Fibroblast of peridontal ligament (primary cell): ENCODE data around the gene ARHGAP18.

Experiments
- DNase-seq: peaks from one replicate; pipeline ENCODE4 v3.0.0-alpha.2; 2010; ENCODE audit errors: extremely low read depth

The ARHGAP18 gene

DNA sequence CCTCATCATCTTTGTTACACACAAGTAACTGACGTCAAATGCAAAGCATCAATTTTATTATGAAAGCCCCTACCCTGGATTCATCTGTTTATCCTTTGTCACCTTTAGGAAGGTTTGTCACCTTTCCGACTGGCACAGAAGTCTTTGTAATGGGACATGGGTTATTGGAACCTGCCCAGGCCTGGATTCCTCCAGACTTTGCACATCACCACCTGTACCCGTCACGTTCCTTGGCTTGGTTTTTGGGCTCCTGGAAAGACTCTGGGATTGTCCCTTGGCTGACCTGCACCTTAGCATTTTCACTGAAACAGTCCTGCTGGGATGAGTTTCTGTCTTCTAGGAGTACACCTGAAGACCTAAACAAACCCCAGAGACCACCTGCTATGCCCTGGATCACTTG, 15.4 kb upstream of the ARHGAP18 start:
- no peak for DNase-seq

DNA sequence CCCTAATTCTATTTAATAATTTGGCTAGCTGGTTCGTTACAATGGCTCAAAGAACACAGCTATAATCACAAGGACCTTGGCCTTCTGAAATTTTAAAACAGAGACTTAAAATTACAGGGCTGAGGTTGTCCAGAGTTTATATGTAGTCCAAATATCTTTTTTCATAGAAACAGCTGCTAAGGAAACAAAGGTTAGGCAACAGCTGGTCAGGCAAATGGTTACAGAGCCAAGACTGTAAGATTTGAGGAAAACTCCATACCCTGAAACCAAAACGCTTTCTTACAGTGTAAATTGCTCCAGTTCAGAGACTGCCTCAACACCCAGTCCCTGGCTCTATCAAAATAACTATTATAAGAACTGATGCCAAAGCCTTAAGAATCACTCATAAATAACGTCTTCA, 9.7 kb upstream of the ARHGAP18 start:
- peak; percentile 87 for DNase-seq

DNA sequence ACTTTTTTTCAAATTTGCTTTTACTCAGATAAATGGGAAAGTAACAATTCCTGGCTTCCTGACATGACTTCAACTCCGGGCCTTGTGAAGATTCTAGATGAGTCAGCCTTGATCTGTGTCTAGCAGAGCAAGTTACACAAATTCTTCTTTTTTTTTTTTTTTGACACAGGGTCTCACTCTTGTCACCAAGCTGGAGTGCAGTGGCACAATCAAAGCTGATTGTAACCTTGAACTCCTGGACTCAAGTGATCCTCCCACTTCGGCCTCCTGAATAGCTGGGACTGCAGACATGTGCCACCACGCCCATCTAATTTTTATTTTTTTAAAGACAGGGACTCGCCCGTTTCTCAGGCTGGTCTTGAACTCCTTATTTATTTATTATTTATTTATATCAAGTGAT, 7.3 kb upstream of the ARHGAP18 start:
- peak; percentile 67 for DNase-seq

DNA sequence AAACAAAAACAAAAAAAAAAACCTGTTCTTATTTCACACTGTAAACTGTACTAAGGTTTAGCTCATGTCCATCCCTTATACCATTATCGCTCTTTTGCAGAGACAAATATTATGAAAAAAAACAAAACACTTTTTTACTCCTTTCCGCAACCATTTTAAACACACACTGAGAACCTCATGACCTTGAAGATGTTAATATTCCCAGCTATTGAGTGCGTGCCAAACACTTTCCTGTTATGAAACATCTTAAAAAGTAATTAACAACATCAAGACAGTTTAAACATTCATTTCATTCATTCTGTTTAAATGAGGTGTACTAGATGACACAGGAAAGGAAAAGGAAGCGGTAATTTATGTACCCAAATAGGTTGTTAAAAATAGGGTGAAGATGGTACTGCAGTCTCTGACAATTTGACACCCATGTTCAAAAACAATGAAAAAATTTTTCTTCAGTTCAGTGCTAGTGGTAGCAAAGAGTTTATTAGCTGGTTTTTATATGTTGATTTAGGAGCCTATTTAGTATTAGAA, 3.9 kb upstream of the ARHGAP18 start:
- no peak for DNase-seq

DNA sequence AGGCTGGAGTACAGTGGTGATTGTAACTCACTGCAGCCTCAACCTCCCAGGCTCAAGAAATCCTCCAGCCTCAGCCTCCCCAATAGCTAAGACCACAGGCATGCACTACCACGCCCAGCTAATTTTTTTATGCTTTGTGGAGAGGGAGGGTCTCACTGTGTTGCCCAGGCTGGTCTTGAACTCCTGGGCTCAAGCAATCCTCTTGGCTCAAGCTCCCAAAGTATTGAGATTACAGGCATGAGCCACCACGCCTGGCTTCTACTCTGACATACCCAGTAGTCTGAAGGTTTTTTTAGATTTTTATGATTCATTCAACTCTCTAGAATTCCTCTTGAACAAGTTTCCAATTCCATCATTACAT, 1.3 kb upstream of the ARHGAP18 start:
- no peak for DNase-seq

DNA sequence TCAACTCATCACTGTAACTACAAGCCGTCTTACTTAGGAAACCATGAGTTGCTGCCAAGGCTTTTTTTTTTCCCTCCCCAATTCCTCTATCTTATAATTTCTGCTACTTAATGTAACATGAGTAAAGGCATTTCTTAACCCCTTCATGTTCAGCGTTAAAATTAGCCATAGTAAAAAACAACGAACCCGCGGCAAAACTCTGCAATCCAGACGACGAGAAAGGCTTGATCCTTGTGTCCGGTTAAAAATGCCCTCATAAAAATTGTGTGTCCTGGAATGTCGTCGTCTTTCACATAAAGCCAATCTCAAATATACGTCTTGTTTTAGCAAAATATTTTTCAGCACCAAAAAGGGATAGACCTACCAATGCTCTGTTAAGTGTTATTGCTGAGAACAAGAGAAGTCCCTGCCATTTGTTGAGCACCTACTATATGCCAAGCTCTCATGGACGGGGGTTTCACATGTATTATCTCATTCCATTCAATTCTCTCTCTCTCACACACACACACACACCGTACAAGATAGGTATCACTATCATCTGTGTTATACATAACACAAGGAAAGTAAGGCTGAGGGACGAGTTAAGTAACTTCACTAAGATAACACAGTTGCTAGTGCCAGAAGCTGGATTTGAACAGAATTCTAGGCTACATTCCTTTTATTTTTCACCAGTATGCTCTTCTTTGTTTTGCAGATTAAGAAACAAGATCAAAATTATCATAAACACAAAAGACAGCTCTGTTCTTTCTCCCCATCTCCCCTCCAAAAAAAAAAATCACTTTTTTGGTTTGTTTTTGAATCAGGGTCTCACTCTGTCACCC, 683 bp upstream of the ARHGAP18 start:
- DNase-seq, result no peak

DNA sequence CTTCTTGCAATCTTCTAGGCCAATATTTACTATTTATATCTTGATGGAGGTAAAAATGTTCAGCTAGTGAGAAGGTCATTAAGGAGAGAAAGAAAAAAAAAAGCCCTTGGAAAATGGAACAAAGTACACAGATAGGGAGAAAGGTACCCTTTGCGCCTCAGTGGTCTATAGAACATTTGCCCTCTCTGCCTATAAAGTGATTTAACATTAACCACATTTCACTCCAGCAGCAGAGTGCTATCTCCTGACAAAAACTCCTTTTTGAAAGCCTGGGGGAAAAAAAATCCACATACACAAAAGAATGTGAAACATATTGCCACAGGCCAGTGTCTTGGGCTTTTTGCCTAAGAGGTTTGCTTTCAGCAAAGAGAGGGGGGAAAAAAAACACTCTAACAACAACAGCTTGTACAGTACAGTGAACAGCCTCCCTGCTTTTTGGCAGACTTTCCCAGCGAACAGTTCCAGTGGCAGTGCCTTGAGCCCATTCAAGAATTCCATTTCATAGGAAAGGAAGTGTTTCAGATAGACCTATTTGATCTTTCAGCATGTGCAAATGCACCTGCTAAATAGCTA, 695 bp downstream of the ARHGAP18 start:
- peak; percentile 84 for DNase-seq

DNA sequence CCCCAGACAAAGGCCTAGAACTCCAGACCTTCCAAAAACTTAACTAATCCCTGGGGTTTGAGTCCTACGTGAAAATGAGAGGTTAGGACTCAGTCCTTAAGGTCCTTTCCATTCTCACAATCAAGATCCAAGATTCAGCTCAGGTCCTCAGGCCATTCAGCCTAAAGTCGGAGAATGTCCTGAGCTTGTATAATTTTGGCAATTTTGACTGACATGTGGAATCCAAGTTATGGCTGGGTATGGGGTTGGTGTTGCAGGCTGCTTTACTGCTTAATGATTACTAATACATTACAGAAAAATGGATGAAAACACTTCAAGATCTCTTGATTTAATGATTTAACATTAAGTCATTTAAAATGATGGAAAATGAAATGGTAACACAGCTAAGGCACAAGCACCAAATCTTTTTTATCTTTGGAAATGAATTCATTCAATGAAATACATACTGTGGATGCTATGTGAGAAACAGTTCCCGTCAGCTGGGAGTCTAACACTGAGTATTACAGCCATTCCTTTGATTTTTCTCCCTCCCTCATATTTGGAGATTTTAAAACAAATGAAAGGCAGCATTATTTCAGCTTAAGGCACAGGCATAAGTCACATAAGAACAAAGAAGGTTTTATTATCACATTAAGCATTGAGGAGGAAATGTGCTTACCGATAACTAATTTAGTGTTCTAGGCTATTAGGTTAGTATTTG, 1.3 kb downstream of the ARHGAP18 start:
- peak; percentile 11 for DNase-seq

DNA sequence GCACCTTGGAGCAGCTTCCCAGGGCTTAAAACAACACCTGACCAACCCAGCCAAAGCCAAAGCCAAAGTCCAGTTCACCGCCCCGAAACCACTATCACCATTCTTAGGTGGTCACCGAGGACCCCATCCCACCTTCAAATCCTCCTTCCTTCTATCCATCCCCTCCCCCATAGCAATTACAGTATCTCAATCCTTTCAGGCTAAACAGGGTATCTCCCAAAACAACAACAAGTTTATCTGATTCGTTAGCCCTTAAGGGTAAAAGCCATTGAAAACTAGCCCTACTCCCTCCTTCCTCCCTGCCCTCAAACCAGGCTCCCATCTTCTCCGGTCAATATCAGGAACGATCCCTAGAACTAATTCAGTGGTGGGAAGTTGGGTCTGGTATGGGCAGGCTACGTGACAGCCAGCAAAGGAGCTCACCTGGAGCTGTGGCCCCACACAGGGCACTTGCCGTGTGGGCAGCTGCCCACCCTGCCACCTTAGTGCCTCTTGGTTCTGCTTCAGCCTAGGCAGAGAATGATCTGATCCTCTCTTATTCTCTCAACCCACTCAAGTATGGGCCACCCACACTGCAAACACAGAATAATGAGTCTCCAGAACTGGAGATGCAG, 2.0 kb downstream of the ARHGAP18 start:
- DNase-seq, result no peak

DNA sequence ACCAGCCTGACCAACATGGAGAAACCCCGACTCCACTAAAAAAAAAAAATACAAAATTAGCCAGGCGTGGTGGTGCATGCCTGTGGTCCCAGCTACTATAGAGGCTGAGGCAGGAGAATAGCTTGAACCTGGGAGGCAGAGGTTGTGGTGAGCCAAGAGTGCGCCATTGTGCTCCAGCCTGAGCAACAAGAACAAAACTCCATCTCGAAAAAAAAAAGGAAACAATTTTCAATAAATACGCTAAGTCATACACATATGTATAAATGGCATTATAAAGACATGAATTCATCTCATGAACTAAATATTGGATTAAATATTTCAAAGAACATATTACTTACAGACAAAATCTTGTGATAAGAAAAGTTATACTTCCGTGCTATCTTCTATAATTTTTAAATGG, 2.9 kb downstream of the ARHGAP18 start:
- DNase-seq, result no peak

DNA sequence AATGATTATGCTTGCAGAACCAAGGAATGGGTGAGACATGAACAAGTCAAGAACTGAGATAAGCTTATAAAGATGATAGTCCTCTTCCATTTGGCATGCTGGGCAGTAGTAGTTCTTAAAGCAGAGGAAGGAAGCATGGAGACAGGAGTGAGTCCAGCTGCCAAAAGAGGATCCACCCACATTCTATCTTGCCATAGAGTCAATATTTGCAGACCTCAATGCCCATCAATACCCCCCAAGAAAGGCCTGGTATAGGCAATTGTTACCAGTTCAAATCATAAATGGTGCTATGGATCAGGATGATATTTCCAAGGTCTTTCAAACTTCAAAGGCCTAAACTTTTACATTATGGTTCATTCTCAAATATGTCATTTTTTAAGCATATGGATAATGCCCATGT, 4.8 kb downstream of the ARHGAP18 start:
- DNase-seq, result no peak

DNA sequence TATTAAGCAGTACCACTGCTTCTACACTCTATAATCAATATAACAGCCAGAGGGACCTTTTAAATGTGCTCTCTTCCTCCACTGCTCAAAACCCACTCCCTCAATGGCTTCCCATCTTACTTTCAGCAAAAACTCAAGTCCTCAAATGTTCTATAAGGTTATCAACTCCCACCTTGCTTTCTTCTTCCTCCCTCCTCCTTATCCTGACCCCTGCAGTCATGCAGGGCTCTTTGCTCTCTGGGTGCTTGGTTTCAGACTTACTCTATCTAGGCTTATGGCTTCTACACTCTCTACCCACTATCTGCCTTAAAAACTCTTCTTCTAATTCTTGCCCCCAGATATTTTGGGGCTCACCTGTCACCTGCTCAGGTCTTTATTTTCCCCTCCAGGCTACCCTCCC, 5.3 kb downstream of the ARHGAP18 start:
- no peak for DNase-seq

DNA sequence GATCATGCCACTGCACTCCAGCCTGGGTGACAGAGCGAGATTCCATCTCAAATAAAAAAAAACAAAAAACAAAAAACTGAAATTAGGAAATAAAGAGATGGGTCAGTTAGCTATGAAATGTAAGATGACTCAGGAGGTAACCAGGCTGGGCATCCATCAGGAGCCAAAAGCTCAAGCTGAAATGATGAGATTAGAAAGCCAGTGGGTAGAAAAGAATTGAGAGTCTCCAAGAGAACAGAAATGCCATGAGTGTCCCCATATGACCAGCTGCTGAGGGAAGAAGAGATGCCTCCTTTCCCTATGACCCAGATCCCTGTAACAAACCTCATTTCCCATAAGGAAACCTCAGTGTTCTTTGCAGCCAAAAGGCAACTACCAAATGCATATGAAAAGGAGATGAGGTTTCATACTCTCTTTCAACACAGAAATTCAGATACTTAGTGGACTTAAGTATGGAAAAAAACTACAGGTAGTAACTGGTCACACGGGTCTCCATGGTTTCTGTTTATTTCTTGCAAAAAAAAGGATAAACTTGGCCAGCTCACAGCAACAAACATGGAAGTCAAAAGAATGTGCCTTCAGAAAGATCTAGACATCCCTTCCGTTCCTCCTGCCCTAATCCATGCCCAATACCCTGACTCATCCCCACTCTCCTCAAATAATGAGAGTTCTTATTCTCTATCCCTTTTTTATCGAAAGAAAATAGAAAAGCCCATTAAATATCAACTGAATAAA, 8.1 kb downstream of the ARHGAP18 start:
- peak; percentile 79 for DNase-seq

DNA sequence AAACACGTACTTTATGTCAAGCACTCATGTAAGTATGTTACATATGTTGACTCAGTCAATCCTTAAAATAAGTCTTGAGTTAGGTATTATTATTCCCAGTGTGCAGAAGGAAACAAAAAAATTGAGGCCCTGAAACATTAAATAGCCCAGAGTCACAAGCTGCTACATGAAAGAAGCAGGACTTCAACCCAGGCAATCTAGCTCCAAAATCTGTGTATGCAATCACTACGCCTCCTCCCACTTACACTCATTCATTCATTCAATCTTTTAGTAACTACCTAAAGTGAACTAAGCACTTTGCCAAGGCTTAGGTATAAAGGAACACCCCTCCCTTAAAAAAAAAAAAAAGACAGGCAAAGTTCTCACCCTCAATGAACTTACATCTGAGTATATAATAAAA, 9.3 kb downstream of the ARHGAP18 start:
- DNase-seq, result no peak

DNA sequence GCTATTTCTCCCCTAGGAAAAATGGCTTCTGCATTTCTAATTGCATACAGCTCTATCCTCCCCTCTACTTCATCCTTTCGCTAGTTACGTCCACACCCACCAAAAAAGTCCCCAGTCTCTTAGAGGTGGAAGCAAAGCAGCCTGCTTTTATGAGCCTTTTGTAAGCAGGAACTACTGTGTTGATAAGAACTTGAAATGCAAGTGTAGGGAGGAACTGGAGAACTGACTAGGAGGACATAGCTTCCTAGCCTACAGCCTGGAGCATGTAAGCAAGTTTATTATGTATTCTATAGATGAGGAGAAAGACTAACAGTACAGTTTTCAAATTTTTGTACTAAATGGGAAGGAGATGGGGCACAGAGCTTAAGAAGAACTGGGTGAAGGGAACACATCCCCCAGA, 10.3 kb downstream of the ARHGAP18 start:
- no peak for DNase-seq

DNA sequence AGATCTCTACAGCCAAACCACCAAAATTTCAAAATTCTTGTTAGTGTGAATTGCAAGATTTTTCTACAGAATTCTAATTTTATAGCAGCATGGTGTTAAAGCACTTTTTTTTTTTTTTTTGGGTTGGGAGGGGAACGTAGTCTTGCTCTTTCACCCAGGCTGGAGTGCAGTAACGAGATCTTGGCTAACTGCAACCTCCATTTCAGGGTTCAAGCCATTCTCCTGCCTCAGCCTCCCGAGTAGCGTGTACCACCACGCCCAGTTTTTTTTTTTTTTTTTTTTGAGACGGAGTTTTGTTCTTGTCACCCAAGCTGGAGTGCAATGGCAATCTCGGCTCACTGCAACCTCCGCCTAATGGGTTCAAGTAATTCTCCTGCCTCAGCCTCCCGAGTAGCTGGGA, 11.5 kb downstream of the ARHGAP18 start:
- no peak for DNase-seq

DNA sequence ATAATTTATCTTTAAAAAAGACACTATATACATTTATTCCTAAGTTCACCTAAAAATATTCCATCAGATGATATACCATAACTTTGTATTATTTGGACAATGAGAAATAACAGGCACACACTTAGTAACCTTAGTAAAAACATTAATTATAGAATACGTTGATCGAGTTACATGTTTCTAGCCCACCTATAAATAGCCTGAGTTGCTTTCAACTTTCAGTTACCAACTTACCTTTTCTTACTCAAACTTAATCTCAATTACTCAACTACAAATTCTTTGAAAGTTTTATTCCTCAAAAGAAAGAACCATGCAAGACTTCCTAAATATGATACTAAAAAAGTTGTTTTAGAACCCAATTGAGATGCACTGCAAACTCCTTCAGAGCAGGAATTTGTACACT, 12.2 kb downstream of the ARHGAP18 start:
- DNase-seq, result no peak

DNA sequence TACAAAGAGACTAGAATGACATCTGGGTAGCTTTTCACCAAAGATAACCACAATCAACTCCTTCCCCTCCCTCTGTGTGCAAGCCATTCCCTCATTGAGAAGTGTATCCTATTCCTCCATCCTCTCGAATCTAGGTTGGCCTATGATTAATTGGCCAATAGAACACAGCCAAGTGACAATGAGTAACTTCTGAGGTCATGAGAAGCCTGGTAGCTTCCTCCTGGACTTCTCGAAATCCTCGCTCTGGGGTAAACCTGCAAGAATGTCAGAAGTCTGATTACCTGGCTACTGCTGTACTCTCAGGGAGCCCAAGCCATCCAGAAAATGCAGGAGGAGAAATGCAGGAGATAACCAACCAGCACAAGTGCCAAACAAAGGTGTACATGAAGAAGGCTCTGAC, 13.1 kb downstream of the ARHGAP18 start:
- DNase-seq, result no peak

DNA sequence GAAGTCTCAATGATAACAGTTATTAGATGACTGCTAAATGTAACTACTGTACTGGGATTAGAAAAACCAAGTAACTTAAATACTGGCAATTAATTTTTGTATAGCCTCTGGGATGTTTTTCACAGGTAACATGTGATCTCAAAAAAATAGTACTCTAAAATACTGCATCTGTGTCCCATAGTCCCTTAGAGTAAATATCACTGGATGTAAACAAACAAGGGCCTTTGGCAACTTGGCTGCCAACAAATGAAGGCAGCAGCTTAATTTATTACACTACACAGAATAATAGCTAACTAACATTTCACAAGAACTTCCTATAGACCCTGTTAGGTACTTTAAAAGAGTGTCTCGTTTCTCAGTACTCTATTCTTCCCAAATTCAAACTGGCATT, 14.0 kb downstream of the ARHGAP18 start:
- no peak for DNase-seq

DNA sequence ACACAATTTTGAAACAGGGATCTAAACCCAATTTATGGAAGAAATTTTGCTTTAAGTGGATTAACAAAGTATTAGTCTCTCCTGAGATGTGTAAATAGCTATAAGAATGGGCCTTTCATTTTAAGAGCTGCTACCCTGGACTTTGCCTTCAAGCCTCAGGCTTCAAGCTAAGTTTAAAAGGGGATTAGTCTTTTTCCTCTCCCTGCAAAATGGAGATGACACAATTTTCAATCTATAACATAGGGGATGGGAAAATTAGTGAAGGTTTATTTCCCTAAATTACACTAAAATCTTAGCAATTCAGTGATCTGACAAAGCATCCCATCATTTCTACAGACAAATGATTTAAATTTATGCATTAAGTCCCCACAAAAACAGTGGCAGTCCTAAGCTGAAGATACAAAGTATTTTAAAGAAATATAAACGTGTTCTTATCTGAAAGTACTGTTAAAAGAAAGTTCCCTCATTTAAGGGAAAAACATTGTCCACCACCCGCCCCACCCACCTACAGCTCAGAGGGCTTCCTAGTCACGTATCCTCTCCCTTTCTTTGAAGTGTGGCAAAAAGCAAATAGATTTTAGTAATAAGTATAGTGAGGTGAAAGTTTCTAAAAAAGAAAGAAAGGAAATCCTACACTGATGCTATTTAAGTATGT, 14.5 kb downstream of the ARHGAP18 start:
- no peak for DNase-seq

DNA sequence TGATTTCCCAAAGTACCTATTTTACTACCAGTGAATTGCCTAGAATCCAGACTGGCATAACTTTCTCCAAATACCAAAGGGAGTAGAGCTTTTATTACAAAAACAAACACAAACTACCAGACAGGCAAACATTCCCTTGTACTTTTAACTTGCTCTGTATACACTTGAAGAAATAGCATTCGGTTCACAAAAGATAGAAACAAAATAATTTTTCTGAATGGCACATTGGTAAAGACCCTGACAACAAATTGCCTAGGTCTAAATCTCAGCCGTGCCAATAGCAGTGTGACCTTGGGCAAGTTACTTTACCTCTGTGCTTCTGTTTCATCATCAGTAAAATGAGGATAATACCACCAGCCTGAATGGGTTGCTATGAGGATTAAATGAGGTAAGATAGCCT, 15.9 kb downstream of the ARHGAP18 start:
- no peak for DNase-seq
